NB4 (cell line): ENCODE data around the gene KDF1.
"Not testable (repeated sequence)": the region's sequence is repeated elsewhere in the genome, so short reads cannot be mapped to it uniquely, and the experiment has no call there.

Experiments
- DNase-seq: peaks from one replicate; pipeline ENCODE4 v3.0.0; 2010; ENCODE audit warnings: low read depth
- H3K4me3 ChIP-seq: one replicate; pipeline ENCODE4 v1.5.1; 2011; ENCODE audit warnings: mild to moderate bottlenecking, low read depth, low read length, moderate library complexity
- MYC ChIP-seq: IDR thresholded peaks from 2 replicates; pipeline ENCODE4 v1.6.1; 2011; ENCODE audit warnings: low read depth, low read length
- POLR2A ChIP-seq: IDR thresholded peaks from 2 replicates; pipeline ENCODE4 v1.6.1; 2011; ENCODE audit warnings: mild to moderate bottlenecking; ENCODE audit not compliant: insufficient read length; ENCODE audit errors: extremely low read depth
- TF ChIP-seq, protein P1 (sequence below): IDR thresholded peaks from 2 replicates; pipeline ENCODE4 v1.6.1; 2011; ENCODE audit warnings: low read depth, low read length
- TF ChIP-seq, protein P2 (sequence below): IDR thresholded peaks from one replicate; pipeline ENCODE4 v1.5.1; 2012; ENCODE audit warnings: low read depth, low read length

Gene KDF1

DNA sequence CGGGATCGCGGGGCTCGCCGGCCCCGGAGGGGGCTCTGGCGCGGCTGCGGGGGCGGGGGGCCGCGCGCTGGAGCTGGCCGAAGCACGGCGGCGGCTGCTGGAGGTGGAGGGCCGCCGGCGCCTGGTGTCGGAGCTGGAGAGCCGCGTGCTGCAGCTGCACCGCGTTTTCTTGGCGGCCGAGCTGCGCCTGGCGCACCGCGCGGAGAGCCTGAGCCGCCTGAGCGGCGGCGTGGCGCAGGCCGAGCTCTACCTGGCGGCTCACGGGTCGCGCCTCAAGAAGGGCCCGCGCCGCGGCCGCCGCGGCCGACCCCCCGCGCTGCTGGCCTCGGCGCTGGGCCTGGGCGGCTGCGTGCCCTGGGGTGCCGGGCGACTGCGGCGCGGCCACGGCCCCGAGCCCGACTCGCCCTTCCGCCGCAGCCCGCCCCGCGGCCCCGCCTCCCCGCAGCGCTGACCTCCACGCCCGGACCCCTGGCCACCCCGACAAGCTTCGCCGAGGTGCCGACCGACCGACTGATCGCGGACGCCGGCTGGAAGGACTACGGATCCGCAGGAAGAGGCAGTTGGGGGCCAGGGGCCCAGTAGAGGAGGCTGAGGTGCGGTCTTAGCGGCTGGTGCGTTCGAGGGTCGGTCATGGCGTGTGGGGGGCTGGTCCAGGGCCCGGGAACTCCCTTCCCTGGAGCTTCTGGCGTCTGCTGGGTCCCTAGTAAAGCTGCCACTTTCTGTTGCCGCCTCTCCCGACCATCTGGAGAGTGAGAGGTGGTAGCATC is 33.9 kb upstream of the KDF1 start:
- peak; percentile 54 for DNase-seq
- TF ChIP-seq MYC (no peak), POLR2A (no peak)
- TF ChIP-seq, protein P1, sequence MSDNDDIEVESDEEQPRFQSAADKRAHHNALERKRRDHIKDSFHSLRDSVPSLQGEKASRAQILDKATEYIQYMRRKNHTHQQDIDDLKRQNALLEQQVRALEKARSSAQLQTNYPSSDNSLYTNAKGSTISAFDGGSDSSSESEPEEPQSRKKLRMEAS: no peak
- TF ChIP-seq, protein P2, sequence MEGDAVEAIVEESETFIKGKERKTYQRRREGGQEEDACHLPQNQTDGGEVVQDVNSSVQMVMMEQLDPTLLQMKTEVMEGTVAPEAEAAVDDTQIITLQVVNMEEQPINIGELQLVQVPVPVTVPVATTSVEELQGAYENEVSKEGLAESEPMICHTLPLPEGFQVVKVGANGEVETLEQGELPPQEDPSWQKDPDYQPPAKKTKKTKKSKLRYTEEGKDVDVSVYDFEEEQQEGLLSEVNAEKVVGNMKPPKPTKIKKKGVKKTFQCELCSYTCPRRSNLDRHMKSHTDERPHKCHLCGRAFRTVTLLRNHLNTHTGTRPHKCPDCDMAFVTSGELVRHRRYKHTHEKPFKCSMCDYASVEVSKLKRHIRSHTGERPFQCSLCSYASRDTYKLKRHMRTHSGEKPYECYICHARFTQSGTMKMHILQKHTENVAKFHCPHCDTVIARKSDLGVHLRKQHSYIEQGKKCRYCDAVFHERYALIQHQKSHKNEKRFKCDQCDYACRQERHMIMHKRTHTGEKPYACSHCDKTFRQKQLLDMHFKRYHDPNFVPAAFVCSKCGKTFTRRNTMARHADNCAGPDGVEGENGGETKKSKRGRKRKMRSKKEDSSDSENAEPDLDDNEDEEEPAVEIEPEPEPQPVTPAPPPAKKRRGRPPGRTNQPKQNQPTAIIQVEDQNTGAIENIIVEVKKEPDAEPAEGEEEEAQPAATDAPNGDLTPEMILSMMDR: no peak
- no peak overlapping the region for H3K4me3 ChIP-seq

DNA sequence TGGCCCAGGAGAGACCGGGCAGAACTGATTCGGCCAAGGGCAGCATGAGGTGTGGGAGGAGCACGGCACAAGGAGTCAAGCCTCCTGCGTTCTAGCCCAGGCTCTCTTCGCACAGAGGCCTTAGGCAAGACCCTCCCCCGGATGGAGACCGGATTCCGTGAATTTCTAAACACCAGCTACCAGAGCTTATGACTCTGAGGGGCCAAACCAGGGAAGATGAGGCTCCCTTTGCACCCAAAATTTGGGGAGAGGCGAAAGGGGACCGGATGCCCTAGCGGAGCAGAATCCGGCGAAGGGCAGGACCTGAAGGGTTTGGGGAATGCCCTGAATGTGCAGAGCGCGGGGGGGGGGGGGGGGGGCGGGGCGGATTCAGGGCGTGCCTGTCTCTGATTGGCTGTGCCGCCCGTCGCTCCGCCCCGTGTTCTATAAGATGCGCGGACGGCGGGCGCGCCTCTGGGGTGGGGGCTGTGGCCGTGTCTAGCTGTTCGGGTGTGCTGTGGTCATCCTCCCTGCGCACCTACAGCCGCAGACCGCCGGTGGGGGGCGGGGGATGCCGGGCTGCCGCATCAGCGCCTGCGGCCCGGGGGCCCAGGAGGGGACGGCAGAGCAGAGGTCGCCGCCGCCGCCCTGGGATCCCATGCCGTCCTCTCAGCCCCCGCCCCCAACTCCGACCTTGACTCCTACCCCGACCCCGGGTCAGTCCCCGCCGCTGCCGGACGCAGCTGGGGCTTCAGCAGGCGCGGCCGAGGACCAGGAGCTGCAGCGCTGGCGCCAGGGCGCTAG is 33.2 kb upstream of the KDF1 start, which contains the start of gene TRNP1:
Gene TRNP1 (plus strand): TSS at position 456 of the 783 bp plus-strand sequence. CDS start 95 bp downstream, at position 551.
- DNase-seq: peak; percentile 79

DNA sequence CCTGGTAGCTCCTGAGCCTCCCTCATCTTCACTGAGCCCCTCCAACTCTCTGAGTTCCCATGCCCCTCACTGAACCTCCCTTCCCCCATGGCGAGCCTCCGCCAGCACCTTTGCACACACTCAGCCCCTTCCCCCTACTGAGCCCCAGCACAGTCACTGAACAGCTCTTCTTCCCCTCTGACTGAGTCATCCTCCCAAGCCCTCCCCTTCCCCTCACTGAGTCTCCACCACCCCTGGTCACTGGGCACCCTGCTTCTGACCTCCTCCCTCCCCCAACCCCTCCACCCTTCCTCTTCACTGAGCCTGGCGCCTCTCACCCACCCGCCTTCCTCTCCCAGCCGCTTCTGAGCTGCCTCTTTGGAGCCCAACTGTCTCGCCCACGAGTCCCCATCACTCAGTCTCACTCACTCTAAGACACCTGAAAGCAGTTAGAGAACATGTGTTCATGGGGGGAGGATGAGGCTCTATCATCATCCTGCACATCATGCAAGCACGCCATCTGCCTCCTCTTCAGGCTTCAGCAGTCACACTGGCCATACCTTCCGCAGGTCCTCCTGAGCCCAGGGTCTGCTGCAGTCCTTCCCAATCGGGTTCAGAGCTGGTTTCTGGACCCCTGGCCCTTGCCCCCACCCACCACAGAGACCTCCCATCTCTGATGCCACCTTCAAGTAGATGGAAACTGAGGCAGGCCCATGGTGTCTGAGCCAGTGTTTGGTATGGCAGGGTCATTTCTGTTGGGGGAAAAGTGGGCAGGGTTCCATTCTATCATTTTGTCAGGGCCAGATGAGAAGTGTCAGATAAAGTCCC is 31.2 kb upstream of the KDF1 start:
- DNase-seq: peak; percentile 80
- H3K4me3 ChIP-seq: no peak overlapping the region
- TF ChIP-seq POLR2A (no peak), MYC (peak; percentile 49; the same call in 1 of the 2 replicates)
- TF ChIP-seq, protein P2: no peak
- TF ChIP-seq, protein P1: peak; percentile 73; the same call in 1 of the 2 replicates

More for the DNA sequence above, 33.2 kb upstream of the KDF1 start, which contains the start of gene TRNP1:
- H3K4me3 ChIP-seq: no peak within 1 kb of the TSS
- TF ChIP-seq POLR2A (no peak), MYC (no peak)
- TF ChIP-seq, protein P1: no peak
- TF ChIP-seq, protein P2: no peak

DNA sequence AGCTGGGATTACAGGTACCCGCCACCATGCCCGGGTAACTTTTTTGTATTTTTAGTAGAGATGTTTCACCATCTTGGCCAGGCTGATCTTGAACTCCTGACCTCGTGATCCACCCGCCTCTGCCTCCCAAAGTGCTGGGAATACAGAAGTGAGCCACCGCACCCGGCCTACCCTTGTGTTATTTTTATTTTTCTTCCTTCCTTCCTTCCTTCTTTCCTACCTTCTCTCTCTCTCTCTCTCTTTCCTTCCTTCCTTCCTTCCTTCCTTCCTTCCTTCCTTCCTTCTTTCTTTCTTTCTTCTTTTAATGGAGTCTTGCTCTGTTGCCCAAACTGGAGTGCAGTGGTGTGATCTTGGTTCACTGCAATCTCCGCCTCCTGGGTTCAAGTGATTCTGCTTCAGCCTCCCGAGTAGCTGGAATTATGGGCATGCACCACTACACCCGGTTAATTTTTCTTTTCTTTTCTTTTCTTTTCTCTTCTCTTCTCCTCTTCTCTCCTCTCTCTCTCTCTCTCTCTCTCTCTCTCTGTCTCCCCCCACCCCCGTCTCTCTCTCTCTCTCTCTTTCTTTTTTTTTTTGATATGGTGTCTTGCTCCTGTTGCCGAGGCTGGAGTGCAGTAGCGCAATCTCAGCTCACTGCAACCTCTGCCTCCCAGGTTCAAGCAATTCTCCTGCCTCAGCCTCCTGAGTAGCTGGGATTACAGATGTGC is 29.3 kb upstream of the KDF1 start:
- H3K4me3 ChIP-seq, DNase-seq: not testable (repeated sequence)

DNA sequence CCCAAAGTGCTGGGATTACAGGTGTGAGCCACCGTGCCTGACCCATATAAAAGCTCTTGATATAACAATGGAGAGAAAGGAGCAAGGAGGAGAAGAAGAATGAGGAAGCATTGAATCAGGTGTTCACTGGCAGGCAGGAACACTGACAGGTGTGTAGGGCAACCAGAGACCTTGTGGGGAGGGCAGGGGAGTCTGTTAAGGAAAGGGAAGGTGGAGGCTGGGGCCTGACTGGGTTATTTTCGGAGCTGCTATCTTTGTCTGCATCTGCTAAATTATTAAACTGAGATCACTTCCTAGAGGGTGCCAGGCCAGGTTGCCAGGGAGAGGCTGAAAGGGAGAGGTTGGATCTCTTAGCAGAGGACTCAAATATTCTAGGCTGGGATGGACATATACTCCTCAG is 26.4 kb upstream of the KDF1 start:
- no peak for DNase-seq
- no peak overlapping the region for H3K4me3 ChIP-seq
- no peak for TF ChIP-seq MYC
- TF ChIP-seq, protein P2: no peak
- TF ChIP-seq POLR2A: no peak
- TF ChIP-seq, protein P1: no peak
